K562 (cell line): ENCODE measurements around the gene ATXN1. TPM values are rescaled to one million over a fixed set of nuclear protein-coding genes. Genes with fewer than 3 reads are reported as not detected.

Experiments used
- ADNP ChIP-seq: fragments of 200-800 bp; sonication (Bioruptor generic); IDR thresholded peaks from 2 replicates; pipeline ENCODE4 v1.6.1; 2016; ENCODE audit warnings: missing genetic modification characterization, missing compliant biosample characterization
- ATF3 ChIP-seq, 2 experiments: fragments of 450-650 bp in 1 of 2; sonication (generic) in 1 of 2; formaldehyde crosslinking in 1 of 2; IDR thresholded peaks in 1 of 2; conservative IDR thresholded peaks in 1 of 2; 2 replicates each; pipeline versions ENCODE4 v1.6.1 to v1.8.1; 2016 to 2023; ENCODE audit warnings: mild to moderate bottlenecking in 2 of 2, moderate library complexity in 2 of 2, inconsistent platforms in 1 of 2, missing genetic modification reagents in 1 of 2
- ATF4 ChIP-seq: fragments of 450-650 bp; formaldehyde crosslinking; IDR thresholded peaks from 2 replicates; pipeline ENCODE4 v1.4.0; 2022; ENCODE audit warnings: mild to moderate bottlenecking, moderate library complexity
- CBX5 ChIP-seq: IDR thresholded peaks from 2 replicates; pipeline ENCODE4 v1.6.1; 2014; ENCODE audit warnings: low read depth, borderline replicate concordance
- CEBPZ ChIP-seq: fragments of 150-350 bp; IDR thresholded peaks from 2 replicates; pipeline ENCODE4 v1.6.1; 2014; ENCODE audit warnings: low read depth, mild to moderate bottlenecking, low read length, borderline replicate concordance
- CGGBP1 ChIP-seq: fragments of 250-450 bp; sonication (Bioruptor Pico); IDR thresholded peaks from 2 replicates; pipeline ENCODE4 v1.9.0; 2021; ENCODE audit warnings: mild to moderate bottlenecking
- CREM ChIP-seq: IDR thresholded peaks from 2 replicates; pipeline ENCODE4 v1.6.1; 2014; ENCODE audit warnings: antibody characterized with exemption, low read depth
- JUND ChIP-seq, 2 experiments: IDR thresholded peaks; 2 replicates in 1 of 2; 3 replicates in 1 of 2; pipeline ENCODE4 v1.6.1; 2011; ENCODE audit warnings: borderline replicate concordance in 2 of 2, low read depth in 2 of 2, low read length in 2 of 2, improper control_type of control experiment in 1 of 2, missing biosample characterization in 1 of 2, missing genetic modification characterization in 1 of 2, missing genetic modification reagents in 1 of 2
- MLX ChIP-seq, 2 experiments: fragments of 450-650 bp in 1 of 2; sonication (generic) in 1 of 2; formaldehyde crosslinking; conservative IDR thresholded peaks; 2 replicates each; pipeline versions ENCODE4 v1.4.0 to v1.8.1; 2020 to 2022; ENCODE audit warnings: mild to moderate bottlenecking in 1 of 2, missing genetic modification reagents in 1 of 2
- TEAD2 ChIP-seq: fragments of 450-650 bp; IDR thresholded peaks from 2 replicates; pipeline ENCODE4 v1.6.1; 2016; ENCODE audit warnings: missing genetic modification characterization, control low read depth, missing compliant biosample characterization
- THAP12 ChIP-seq: fragments of 250-450 bp; sonication (Bioruptor Pico); IDR thresholded peaks from 2 replicates; pipeline ENCODE4 v1.9.0; 2021; ENCODE audit warnings: mild to moderate bottlenecking, inconsistent platforms
- THAP7 ChIP-seq: fragments of 250-450 bp; sonication (Bioruptor Pico); IDR thresholded peaks from 2 replicates; pipeline ENCODE4 v1.5.0; 2021
- ZNF175 ChIP-seq: fragments of 200-800 bp; sonication (Bioruptor generic); IDR thresholded peaks from 2 replicates; pipeline ENCODE4 v1.6.1; 2016; ENCODE audit warnings: low read depth, mild to moderate bottlenecking, missing genetic modification characterization, missing compliant biosample characterization
- polyA plus RNA-seq, 8 experiments: library from polyadenylated mRNA; depleted of rRNA in 4 of 8; stranded (reverse) in 5 of 8; unstranded in 3 of 8; fragments of >200 nt; fragmentation: Nextera tagmentation in 2 of 8; fragmentation: Illumina TruSeq in 1 of 8; extraction: Ambion mirVana in 2 of 8; extraction: Trizol in 1 of 8; gene quantifications; 2 replicates each; pipeline versions ENCODE4 v1.2.1 to v1.2.3, GENCODE V29; 2011 to 2014; ENCODE audit warnings: inconsistent platforms in 1 of 8, missing spikeins in 1 of 8
- total RNA-seq, 7 experiments: library from RNA; depleted of rRNA in 6 of 7; stranded (reverse); fragments of >200 nt in 6 of 7; fragmentation: Illumina TruSeq in 2 of 7; extraction: Trizol in 2 of 7; gene quantifications; 2 replicates each; pipeline versions ENCODE4 v1.2.1 to v1.2.3, GENCODE V29; 2011 to 2021; ENCODE audit warnings: low replicate concordance in 1 of 7

The ATXN1 gene
- total and polyA plus RNA-seq, 9 of the 15 experiments (the other 6 are each of a cell fraction or from before 2014, with no cell fraction given) = under 0.01 to 1.2 (median 0.58) TPM

GRCh38 chr6:16345449-16346330 is 415.6 kb downstream of the ATXN1 start (continued):
- TF ChIP-seq TEAD2 = no peak
- TF ChIP-seq CREM = peak; percentile 20; the same call in 1 of the 2 replicates
- TF ChIP-seq ZNF175 (CRISPR knock-in tag) = peak; percentile 53; the same call in 1 of the 2 replicates
- no peak for TF ChIP-seq MLX (CRISPR knock-in tag; conservative IDR thresholded peaks at IDR 0.05)
- no peak for TF ChIP-seq CGGBP1 (CRISPR knock-in tag)
- no peak for TF ChIP-seq CEBPZ
- TF ChIP-seq THAP7 (CRISPR knock-in tag) = no peak
- no peak for TF ChIP-seq ATF4 (CRISPR knock-in tag)
- TF ChIP-seq JUND (IDR thresholded peaks at IDR 0.05; ENCODE audit: borderline replicate concordance, low read depth, low read length) = peak; percentile 97
- peak; percentile 96; the same call in 2 of the 3 replicates for TF ChIP-seq JUND (tag; IDR thresholded peaks at IDR 0.05; ENCODE audit: borderline replicate concordance, low read depth, low read length)
- TF ChIP-seq CBX5 = no peak
- TF ChIP-seq THAP12 (CRISPR knock-in tag) = no peak
- TF ChIP-seq ATF3 (IDR thresholded peaks at IDR 0.05) = peak; percentile 95
- peak; percentile 46; the same call in 1 of the 2 replicates for TF ChIP-seq ATF3 (CRISPR knock-in tag; conservative IDR thresholded peaks at IDR 0.05)
- no peak; the same call in 1 of the 2 replicates for TF ChIP-seq ADNP (tag)
